Hepatocyte (in vitro differentiated cells): ENCODE data around the gene MYO5A.

Experiments used
- CTCF ChIP-seq: fragments of 200-600 bp; sonication (generic); IDR thresholded peaks from 2 replicates; pipeline ENCODE4 v1.5.1; 2016; ENCODE audit warnings: antibody characterized with exemption, mild to moderate bottlenecking; ENCODE audit not compliant: poor library complexity
- EZH2 ChIP-seq: fragments of 200-600 bp; sonication (generic); IDR thresholded peaks from 2 replicates; pipeline ENCODE4 v1.6.1; 2016; ENCODE audit warnings: antibody characterized with exemption, mild to moderate bottlenecking, borderline replicate concordance
- EZH2phosphoT487 ChIP-seq: fragments of 200-600 bp; sonication (generic); IDR thresholded peaks from one replicate; pipeline ENCODE4 v1.6.1; 2018; ENCODE audit warnings: antibody characterized with exemption, mild to moderate bottlenecking, low read depth, moderate library complexity; ENCODE audit not compliant: unreplicated experiment, severe bottlenecking

DNA sequence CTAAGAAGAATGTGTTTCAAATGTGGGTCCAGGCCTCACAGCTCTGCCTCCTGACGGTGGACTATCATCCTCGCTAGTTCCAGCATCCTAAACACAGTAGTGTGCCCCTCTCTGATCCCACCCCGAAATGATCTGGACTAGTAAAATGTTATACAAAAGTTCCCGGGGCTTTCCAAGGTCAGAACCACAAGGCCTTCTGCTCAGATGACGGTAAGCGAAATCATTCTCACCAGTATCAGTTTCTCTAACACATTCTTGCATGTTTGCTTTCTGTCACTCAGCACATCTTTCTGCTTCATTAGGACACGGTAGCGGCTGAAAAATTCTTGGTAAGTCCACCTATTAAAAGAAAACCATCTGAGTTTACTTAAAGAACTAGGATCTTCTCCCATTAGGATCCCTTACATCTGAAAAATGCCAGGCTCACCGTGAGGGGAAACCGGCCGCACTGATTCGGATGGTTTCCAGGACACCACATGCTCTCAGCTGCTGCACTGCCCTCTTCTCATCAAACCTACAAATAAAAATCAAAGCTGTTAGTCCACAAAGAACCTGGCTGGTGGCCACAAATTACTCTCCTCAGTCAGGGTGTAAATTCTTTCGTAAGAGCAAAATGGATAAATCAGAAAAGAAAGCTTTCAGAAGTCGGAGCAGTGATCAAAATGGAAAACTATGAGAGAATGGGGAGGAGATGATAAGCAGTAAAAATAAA is 149.1 kb downstream of the MYO5A start:
- TF ChIP-seq EZH2phosphoT487 (no peak), CTCF (no peak), EZH2 (no peak)
